GM18498 (cell line): ENCODE measurements around the gene PTPRJ.

ENCODE experiments used
- ATAC-seq: cut with Tn5 transposase; IDR thresholded peaks from one replicate; pipeline ENCODE4 v1.9.1; 2021; ENCODE audit warnings: mild to moderate bottlenecking, moderate library complexity; ENCODE audit not compliant: unreplicated experiment

PTPRJ gene

GRCh38 chr11:48056325-48057183, 76.2 kb downstream of the PTPRJ start:
- ATAC-seq: no peak

GRCh38 chr11:48058064-48058463, 77.7 kb downstream of the PTPRJ start:
- no peak for ATAC-seq

DNA sequence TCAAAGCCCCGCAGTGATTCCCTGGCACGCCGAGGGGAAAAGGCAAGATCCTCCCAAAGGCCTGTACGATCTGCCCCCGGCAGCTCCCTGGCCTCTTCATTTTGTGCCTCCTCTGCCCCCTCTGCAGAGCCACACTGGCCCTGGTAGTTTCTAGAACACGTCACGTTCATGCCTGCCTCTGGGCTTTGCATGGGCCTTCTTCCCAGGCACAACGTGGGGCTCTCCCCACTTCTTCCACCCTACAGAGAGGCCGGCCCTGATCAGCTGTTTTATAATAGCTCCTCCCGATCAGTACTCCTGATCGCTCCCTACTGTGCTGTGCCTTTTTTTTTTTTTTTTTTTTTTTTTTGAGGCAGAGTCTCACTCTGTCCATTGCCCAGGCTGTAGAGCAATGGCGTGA, 78.4 kb downstream of the PTPRJ start:
- ATAC-seq: no peak

- ATAC-seq: no peak
Observed at GRCh38 chr11:48062649-48063048, 82.3 kb downstream of the PTPRJ start.

- no peak for ATAC-seq
Observed at GRCh38 chr11:48063424-48063978, 83.1 kb downstream of the PTPRJ start.

DNA sequence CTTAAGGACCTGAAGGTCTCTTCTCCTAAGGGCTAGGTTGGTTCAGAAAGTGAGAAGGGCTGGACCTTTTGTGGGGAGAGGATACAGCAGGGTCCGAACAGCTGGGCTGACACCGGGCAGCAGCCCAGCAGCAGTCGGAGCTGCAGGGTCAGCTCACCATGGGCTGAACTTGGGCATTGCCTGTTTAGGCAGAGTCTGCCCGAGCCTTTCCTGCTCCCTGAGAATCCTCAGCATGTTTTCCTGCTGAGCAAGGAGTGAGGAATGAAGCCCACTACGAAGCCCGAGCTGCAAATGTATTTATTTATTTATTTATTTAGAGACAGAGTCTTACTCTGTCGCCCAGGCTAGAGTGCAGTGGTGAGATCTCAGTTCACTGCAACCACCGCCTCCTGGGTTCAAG, 83.9 kb downstream of the PTPRJ start:
- no peak for ATAC-seq

DNA sequence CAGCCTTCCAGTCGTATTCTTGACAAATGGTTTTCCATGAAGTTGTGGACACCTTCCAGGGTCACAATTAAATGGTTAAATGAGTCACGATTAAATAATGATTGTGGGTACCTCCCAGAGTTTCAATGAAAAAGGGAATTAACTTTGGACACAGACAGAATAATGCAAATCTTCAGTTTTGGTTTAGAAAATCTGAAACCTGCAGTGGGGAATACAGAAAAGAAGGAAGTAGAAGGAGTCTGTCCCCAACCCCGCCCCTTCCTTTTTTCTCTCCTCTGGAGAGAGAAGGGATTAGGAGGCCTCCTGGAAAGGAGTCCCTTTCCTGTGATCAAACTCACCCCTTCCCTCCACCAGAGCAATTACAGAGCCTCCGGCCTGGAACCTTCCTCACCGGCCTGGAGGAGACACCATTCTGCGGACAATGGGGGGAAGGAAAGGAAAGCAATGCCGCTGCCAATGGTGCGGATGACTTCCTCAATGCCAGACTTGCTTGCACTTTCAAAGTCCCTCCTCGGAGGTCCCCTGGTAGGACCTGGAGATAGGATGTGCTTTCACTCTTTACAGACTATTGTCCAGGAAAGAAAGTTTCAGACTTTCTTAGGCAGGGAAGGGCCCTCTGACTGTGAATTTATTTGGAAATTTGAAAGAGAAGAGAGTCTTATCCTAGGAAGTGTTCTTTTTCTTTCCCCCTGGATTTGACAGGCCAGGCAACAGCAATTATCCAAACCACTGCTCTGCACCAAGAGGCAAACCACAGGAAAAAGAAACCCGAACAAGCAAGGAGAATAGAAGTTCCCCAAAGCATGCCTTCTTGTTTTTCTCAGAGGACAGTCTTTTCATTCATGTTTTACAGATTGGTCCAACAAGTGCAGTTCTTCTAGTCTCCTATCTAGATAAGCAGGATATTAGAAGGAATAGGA, 86.8 kb downstream of the PTPRJ start:
- ATAC-seq: no peak

DNA sequence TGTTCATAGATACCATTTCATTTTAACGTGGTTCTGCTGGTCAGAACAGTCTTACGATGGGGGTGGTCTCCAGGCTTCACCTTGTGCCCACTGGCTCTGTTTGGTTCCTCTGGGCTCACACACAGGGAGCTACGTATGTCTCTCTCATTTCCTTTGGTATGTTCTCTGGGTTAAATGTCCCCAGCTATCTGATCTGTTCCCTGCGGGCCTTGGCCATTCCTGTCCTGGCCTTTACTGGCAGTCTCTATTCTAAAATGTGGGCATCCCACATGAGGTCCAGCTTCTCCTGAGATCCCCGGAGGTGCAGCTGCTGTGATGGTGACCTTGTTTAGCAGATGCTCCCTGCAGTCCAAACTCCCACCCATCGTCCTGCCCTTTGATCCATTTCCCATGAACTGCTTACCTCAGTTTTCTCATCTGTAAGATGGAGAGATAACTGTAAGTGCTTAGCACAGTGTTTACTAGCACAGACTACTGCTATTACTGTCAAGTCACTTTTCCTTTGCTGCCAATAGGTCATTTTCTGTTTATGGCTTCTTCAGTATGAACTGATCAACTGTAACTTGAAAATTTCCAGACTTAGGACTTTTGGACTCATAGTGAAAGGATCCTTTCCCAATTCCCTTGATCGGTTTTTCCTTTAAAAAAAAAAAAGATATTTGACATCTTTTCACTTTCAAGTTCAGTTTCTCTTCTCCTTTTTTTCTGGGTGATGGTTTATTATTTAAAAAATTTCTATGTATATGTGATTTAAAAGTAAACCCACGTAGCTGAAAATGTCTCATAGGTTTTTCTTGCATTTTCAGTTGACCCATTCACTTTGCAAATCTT, 92.9 kb downstream of the PTPRJ start:
- ATAC-seq: no peak

DNA sequence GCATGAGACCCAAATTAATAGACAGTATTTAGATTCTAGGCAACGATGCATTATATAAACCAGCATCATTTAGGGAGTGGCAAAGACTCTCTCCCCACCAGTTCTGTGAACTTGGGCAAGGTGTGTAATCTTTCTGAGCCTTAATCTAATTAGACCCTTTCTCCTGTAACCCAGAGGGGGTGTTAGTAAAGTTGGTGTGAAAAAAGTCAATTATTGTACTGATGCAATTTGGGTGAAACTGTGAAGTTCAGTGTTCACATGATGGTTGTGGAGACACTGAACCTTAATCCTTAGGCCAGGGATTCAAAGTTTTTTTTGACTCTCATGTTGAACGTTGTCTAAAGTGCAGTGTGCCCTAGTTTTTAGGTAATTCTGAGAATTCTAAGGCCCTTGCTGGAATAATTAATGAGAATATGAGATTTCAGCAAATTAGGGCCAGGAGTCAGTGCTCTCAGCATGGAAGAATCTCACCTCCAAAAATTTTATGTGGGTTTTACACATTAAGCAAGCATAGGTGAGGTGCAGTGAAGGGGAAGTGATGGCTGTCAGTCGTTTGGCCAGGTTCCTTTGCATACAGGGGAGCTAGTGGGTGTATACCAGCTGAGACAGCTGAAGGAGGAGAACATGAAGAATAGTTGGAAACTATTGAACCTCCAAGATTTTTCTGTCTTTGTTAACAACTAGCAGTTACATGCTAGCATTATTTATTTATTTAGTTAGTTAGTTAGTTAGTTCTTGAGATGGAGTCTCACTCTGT, 94.2 kb downstream of the PTPRJ start:
- no peak for ATAC-seq

- no peak for ATAC-seq
Observed at GRCh38 chr11:48075637-48076036, 95.3 kb downstream of the PTPRJ start.

- no peak for ATAC-seq
Observed at GRCh38 chr11:48077251-48077650, 96.9 kb downstream of the PTPRJ start.

GRCh38 chr11:48078689-48079088, 98.3 kb downstream of the PTPRJ start:
- no peak for ATAC-seq

- no peak for ATAC-seq
Observed at GRCh38 chr11:48079596-48079995, 99.2 kb downstream of the PTPRJ start.

GRCh38 chr11:48080301-48080861, 100.0 kb downstream of the PTPRJ start:
- ATAC-seq: no peak

DNA sequence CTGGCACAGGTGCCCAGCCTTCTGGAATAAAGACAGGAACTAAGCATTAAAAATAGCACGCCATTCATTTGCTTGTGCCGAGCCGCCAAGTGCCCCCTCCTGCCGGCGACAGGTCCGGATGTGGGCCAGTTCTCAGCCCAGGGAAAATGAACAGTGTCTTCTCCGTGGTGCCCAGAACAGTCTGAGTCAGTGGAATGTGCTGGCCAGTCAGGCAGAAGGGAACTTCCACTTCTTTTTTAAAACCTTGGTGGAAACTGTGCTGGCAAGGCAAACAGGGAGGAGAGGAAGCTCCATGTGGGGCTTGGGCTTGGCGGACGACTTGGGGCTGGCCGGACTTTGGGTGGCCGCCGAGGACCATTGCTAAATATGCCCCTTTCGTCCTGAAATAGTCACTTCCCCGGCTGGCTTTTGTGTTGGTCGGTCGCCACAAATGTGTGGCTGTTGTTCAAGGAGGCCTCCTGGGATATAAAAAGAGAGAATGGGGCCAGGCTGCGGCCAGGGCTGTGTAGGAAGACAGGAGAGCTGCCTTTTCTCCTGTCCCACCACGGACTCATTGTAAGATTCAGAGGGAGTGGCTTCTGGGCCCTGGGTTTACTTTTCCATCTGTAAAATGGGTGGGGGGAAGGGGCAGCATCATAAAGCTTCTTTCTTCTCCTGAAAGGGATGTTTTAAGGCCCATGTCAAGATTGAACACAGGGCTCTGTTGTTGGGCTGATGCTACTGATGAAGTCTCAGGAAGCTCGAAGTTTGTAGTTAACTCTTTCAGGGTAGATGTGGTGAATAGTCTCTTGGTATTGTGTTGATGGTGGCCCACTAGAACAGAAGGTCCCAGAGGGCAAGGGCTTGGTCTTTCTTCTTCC, 101.0 kb downstream of the PTPRJ start:
- ATAC-seq: no peak

DNA sequence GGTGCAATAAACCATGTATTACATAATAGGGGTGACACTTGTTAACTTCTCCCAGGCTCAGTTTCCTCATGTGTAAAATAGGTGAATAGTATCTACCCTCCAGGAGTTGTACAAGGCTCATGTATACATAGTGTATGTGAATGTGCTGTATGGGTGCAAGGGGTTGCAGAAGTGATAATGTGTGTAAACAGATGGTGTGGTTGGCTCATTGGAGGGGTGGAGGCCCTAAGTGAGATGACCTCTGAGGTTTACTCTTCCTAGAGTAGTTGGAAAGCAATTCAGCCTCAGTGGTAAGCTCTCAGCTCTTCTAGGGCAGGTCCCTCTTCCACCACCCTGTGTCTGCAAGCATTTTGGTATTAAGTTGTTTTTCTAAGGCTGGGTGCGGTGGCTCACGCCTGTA, 102.4 kb downstream of the PTPRJ start:
- no peak for ATAC-seq

DNA sequence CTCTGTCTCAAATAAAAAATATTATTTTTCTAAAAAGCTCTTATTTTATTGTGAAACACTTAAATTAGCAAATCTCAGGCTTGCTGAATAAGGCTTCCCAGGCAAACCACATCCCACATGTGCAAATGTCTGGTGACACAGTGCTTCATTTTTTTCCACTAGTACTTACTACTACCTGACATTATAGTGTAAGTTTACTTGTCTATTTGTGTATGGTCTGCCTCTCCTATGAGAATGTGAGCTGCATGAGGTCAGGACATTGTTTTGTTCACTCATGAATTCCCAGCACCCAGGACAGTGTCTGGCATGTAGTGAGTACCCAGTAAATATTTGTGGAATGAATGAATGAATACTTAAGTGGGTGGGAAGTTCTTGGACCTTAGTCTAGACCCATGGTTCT, 103.1 kb downstream of the PTPRJ start:
- ATAC-seq: no peak

- ATAC-seq: no peak
Observed at GRCh38 chr11:48085688-48086087, 105.3 kb downstream of the PTPRJ start.

- no peak for ATAC-seq
Observed at GRCh38 chr11:48087422-48087821, 107.1 kb downstream of the PTPRJ start.
